GM12875 (cell line): Measurements from ENCODE around the gene GALK1.

ENCODE experiments used
- H3K4me3 ChIP-seq: one replicate; pipeline ENCODE4 v1.5.1; 2011; ENCODE audit warnings: low read depth, low read length, control low read depth
- TF ChIP-seq, protein P1 (sequence below): IDR thresholded peaks from 2 replicates; pipeline ENCODE4 v1.5.1; 2011; ENCODE audit warnings: low read depth, mild to moderate bottlenecking, control low read depth, inconsistent platforms, low read length, moderate library complexity, borderline replicate concordance; ENCODE audit not compliant: insufficient read depth

The GALK1 gene

GRCh38 chr17:75725504-75725903 lies 39.5 kb downstream of the GALK1 start:
- no peak overlapping the region for H3K4me3 ChIP-seq
- TF ChIP-seq, protein P1, sequence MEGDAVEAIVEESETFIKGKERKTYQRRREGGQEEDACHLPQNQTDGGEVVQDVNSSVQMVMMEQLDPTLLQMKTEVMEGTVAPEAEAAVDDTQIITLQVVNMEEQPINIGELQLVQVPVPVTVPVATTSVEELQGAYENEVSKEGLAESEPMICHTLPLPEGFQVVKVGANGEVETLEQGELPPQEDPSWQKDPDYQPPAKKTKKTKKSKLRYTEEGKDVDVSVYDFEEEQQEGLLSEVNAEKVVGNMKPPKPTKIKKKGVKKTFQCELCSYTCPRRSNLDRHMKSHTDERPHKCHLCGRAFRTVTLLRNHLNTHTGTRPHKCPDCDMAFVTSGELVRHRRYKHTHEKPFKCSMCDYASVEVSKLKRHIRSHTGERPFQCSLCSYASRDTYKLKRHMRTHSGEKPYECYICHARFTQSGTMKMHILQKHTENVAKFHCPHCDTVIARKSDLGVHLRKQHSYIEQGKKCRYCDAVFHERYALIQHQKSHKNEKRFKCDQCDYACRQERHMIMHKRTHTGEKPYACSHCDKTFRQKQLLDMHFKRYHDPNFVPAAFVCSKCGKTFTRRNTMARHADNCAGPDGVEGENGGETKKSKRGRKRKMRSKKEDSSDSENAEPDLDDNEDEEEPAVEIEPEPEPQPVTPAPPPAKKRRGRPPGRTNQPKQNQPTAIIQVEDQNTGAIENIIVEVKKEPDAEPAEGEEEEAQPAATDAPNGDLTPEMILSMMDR: no peak

DNA sequence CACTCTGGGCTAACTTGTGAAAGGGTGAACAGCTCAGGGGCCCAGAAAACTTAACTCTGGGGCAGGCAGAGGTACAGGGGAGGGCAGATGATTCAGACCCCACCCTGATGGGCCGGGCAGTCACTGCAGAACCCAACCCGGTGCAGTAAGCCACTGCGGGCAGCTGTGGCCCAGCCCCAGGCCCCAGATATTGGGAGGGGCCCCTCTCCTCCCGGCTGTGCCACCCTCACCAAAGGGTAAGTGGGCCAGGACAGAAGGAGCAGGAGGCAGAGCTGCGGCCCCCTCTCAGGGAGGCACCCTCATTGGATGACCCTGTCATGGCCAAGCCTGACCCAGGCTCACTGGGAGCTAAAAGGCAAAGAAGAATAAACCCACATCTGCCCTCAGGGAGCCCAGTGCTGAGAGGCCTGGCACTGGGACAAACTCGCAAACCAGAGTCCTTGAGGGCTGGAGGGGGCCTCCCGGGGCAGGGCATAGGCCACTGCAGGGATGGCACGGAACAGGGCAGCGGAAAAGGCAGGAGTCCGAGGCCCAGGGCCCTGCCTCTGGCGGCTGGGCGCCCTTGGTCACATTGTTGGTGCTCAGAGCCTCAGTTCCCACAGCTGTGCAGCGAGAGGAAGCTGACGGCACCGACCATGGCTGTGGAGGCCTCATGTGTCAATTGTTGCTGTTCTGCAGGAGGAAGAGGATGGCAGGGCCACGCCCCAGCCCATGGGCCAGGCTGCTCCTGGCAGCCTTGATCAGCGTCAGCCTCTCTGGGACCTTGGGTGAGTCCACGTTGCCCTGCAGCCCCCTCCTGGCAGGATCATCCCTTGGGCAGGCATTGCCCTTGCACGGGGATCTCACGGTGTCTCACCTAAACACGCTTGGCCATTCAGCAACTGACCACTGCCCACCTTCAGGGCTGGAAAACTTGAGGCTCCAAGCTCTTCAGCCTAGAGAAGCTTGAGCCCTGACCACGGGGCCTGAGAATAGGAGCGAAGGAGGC lies 40.7 kb downstream of the GALK1 start:
- H3K4me3 ChIP-seq: no peak overlapping the region
- TF ChIP-seq, protein P1: no peak

- TF ChIP-seq, protein P1: no peak
- H3K4me3 ChIP-seq: no peak overlapping the region
These were observed 41.6 kb downstream of the GALK1 start for GRCh38 chr17:75723171-75723930.

- H3K4me3 ChIP-seq: no peak overlapping the region
- TF ChIP-seq, protein P1: no peak
These were observed 42.4 kb downstream of the GALK1 start for GRCh38 chr17:75722542-75723095.

- TF ChIP-seq, protein P1: no peak
- no peak overlapping the region for H3K4me3 ChIP-seq
These were observed 42.9 kb downstream of the GALK1 start for GRCh38 chr17:75722076-75722475.

DNA sequence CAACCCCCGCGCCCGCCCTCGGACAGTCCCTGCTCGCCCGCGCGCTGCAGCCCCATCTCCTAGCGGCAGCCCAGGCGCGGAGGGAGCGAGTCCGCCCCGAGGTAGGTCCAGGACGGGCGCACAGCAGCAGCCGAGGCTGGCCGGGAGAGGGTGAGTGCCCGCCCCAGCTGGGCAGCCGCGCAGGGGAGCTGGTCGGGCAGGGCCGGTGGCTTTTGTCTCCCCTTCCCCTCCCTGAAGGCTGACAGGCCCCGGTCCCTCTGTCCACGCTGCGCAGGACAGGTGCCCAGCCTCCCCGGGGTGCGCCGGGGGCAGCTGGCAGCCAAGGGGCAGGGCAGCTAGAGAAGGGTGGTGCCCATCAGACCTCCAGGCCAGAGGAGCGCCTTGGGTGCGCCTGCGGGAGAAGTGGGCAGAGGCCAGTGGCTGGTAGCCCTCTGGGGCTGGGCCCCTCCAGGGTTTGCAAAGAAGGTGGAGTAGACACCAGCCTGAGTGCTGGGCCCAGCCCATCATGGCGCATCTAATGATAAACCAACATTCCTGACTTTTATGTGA lies 43.5 kb downstream of the GALK1 start:
- TF ChIP-seq, protein P1: no peak
- no peak overlapping the region for H3K4me3 ChIP-seq
